Measurements from ENCODE around the gene TEKTIP1. TPM values are rescaled to one million over a fixed set of nuclear protein-coding genes. Genes with fewer than 3 reads are reported as not detected.
A peak's percentile ranks its signal among the peaks of the same experiment; 100 is the strongest.

Gene TEKTIP1
- total and polyA plus RNA-seq, 9 of the 15 experiments (the other 6 are each of a cell fraction or from before 2014, with no cell fraction given): 0.66 TPM; not detected in 8

DNA sequence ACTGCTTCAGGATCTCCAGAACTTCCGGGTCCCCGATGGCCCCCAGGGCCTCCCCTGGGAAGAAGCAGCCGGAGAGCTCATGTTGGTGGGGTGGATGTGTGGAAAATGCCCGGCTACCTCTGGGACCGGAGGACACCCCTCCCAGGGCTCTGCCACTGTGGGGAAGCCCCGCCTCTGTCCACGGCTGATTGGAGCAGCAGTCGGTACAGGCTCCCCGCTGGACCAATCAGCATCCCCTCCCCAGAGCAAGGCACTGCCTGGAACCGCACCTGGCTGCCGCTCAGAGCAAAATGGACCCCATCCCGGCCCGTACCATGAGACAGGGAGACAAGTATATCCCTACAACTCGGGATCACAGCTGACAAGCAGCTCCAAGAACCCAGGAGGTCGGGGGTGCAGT lies 44.9 kb upstream of the TEKTIP1 start (continued):
- peak; percentile 96 for TF ChIP-seq PKNOX1 (IDR thresholded peaks at IDR 0.05)
- TF ChIP-seq MBD2 (IDR thresholded peaks at IDR 0.05; ENCODE audit: borderline replicate concordance, low read depth): peak; percentile 76; the same call in 1 of the 2 replicates
- no peak for TF ChIP-seq E2F3 (CRISPR knock-in tag; IDR thresholded peaks at IDR 0.05)
- TF ChIP-seq SMAD3 (CRISPR knock-in tag; conservative IDR thresholded peaks at IDR 0.05): no peak
- TF ChIP-seq MAFK (IDR thresholded peaks at IDR 0.05; ENCODE audit: low read length): no peak
- TF ChIP-seq SAFB (IDR thresholded peaks at IDR 0.05; ENCODE audit: borderline replicate concordance, low read depth, low read length): no peak
- TF ChIP-seq POLR2A (conservative IDR thresholded peaks at IDR 0.05): no peak
- no peak for TF ChIP-seq CHD4 (IDR thresholded peaks at IDR 0.05; ENCODE audit: insufficient read depth, insufficient replicate concordance, low read depth, low read length, poor library complexity, severe bottlenecking)
- TF ChIP-seq HNRNPL (IDR thresholded peaks at IDR 0.05; ENCODE audit: low read depth, low read length): no peak
- no peak for TF ChIP-seq ERF (CRISPR knock-in tag; IDR thresholded peaks at IDR 0.05)
- no peak for TF ChIP-seq ZNF740 (CRISPR knock-in tag; IDR thresholded peaks at IDR 0.05)
- TF ChIP-seq ZNF740 (tag; IDR thresholded peaks at IDR 0.05): no peak
- TF ChIP-seq HMGXB4 (CRISPR knock-in tag; IDR thresholded peaks at IDR 0.05): no peak
- TF ChIP-seq, protein P1, sequence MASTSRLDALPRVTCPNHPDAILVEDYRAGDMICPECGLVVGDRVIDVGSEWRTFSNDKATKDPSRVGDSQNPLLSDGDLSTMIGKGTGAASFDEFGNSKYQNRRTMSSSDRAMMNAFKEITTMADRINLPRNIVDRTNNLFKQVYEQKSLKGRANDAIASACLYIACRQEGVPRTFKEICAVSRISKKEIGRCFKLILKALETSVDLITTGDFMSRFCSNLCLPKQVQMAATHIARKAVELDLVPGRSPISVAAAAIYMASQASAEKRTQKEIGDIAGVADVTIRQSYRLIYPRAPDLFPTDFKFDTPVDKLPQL (IDR thresholded peaks at IDR 0.05; ENCODE audit: extremely low read depth, insufficient read length): no peak
- no peak for TF ChIP-seq IFI16 (CRISPR knock-in tag; IDR thresholded peaks at IDR 0.05)
- TF ChIP-seq MAZ (CRISPR knock-in tag; conservative IDR thresholded peaks at IDR 0.05 in 1 of 2, IDR thresholded peaks at IDR 0.05 in 1 of 2): no peak
- TF ChIP-seq, protein P2, sequence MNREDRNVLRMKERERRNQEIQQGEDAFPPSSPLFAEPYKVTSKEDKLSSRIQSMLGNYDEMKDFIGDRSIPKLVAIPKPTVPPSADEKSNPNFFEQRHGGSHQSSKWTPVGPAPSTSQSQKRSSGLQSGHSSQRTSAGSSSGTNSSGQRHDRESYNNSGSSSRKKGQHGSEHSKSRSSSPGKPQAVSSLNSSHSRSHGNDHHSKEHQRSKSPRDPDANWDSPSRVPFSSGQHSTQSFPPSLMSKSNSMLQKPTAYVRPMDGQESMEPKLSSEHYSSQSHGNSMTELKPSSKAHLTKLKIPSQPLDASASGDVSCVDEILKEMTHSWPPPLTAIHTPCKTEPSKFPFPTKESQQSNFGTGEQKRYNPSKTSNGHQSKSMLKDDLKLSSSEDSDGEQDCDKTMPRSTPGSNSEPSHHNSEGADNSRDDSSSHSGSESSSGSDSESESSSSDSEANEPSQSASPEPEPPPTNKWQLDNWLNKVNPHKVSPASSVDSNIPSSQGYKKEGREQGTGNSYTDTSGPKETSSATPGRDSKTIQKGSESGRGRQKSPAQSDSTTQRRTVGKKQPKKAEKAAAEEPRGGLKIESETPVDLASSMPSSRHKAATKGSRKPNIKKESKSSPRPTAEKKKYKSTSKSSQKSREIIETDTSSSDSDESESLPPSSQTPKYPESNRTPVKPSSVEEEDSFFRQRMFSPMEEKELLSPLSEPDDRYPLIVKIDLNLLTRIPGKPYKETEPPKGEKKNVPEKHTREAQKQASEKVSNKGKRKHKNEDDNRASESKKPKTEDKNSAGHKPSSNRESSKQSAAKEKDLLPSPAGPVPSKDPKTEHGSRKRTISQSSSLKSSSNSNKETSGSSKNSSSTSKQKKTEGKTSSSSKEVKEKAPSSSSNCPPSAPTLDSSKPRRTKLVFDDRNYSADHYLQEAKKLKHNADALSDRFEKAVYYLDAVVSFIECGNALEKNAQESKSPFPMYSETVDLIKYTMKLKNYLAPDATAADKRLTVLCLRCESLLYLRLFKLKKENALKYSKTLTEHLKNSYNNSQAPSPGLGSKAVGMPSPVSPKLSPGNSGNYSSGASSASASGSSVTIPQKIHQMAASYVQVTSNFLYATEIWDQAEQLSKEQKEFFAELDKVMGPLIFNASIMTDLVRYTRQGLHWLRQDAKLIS (CRISPR knock-in tag; IDR thresholded peaks at IDR 0.05): no peak
- TF ChIP-seq ZNF263 (CRISPR knock-in tag; IDR thresholded peaks at IDR 0.05; ENCODE audit: borderline replicate concordance): no peak
- TF ChIP-seq, protein P3, sequence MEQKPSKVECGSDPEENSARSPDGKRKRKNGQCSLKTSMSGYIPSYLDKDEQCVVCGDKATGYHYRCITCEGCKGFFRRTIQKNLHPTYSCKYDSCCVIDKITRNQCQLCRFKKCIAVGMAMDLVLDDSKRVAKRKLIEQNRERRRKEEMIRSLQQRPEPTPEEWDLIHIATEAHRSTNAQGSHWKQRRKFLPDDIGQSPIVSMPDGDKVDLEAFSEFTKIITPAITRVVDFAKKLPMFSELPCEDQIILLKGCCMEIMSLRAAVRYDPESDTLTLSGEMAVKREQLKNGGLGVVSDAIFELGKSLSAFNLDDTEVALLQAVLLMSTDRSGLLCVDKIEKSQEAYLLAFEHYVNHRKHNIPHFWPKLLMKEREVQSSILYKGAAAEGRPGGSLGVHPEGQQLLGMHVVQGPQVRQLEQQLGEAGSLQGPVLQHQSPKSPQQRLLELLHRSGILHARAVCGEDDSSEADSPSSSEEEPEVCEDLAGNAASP (IDR thresholded peaks at IDR 0.05): no peak
- peak; percentile 64 for TF ChIP-seq NFYB (IDR thresholded peaks at IDR 0.05; ENCODE audit: extremely low read depth, insufficient read length)

Data from K562 (cell line).